ENCODE measurements around the gene PSMB7.

The PSMB7 gene

GRCh38 chr9:124354346-124355038 lies 60.8 kb downstream of the PSMB7 start:
- H3K9me2 ChIP-seq (replicated peaks; ENCODE audit: insufficient read depth, low read length) = no peaks in the 10 kb centered on the region
- no peak overlapping the region for H3K27ac ChIP-seq (ENCODE audit: low read depth, low read length)
- no peak for TF ChIP-seq EZH2phosphoT487 (conservative IDR thresholded peaks at IDR 0.05; ENCODE audit: low read length)
- no peak for TF ChIP-seq CTCF (IDR thresholded peaks at IDR 0.05; ENCODE audit: insufficient read depth, low read length, poor library complexity, severe bottlenecking)
- H2AFZ ChIP-seq (ENCODE audit: low read depth, low read length, severe bottlenecking) = no peak overlapping the region
- H3K27me3 ChIP-seq (ENCODE audit: low read length) = no peaks in the 10 kb centered on the region
- H4K20me1 ChIP-seq (ENCODE audit: low read depth, low read length) = peaks cover 3% of the 10 kb centered on the region; the same call in 1 of the 2 replicates
- H3K36me3 ChIP-seq (ENCODE audit: low read length) = 0 out of 2 replicates have a peak, but pooled peaks cover 5% of the 10 kb centered on the region
- peaks cover 60% of the 10 kb centered on the region for H3F3A ChIP-seq (ENCODE audit: insufficient read depth)
- H3K9me3 ChIP-seq (ENCODE audit: insufficient read depth, low read length) = no peaks in the 10 kb centered on the region
- peaks cover under 1% of the 10 kb centered on the region; the same call in 1 of the 2 replicates for H3K79me2 ChIP-seq (ENCODE audit: insufficient read depth, low read length)
- H3K4me3 ChIP-seq (ENCODE audit: insufficient read depth, low read length, poor library complexity, severe bottlenecking) = no peak overlapping the region
- H3K4me2 ChIP-seq (ENCODE audit: low read depth, low read length, poor library complexity, severe bottlenecking) = no peak overlapping the region
- no peak overlapping the region for H3K9ac ChIP-seq (ENCODE audit: low read length)

DNA sequence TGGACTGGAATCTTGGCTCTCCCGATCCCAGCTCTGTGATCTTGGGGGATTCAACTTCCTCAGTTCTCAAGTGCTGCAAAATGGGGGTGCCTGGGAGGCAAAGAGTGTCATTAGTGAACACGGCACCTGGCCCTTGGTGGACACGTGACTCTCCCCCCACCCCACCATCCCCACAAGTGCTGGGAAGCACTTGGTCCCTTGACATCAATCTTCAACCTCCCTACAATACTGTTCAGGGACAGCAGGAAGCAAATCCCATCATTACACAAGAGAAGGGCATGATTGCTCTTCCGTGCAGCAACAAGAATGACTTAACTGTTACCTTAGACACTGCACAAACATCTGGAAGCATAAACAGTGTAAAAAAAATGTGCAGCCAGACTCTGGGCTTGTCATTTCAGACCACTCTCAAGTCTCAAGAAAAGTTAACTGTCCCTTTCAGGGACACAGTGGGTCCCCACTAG lies 61.4 kb downstream of the PSMB7 start:
- Histone ChIP-seq H3K4me2 (ENCODE audit: low read depth, low read length, poor library complexity, severe bottlenecking) (no peak overlapping the region), H3K9me3 (ENCODE audit: insufficient read depth, low read length) (no peaks in the 10 kb centered on the region), H3K9me2 (replicated peaks; ENCODE audit: insufficient read depth, low read length) (no peaks in the 10 kb centered on the region), H4K20me1 (ENCODE audit: low read depth, low read length) (no peaks in the 10 kb centered on the region; the same call in 1 of the 2 replicates), H2AFZ (ENCODE audit: low read depth, low read length, severe bottlenecking) (no peak overlapping the region), H3K27ac (ENCODE audit: low read depth, low read length) (no peak overlapping the region), H3K4me3 (ENCODE audit: insufficient read depth, low read length, poor library complexity, severe bottlenecking) (no peak overlapping the region), H3F3A (ENCODE audit: insufficient read depth) (peaks cover 60% of the 10 kb centered on the region), H3K36me3 (ENCODE audit: low read length) (peaks cover 10% of the 10 kb centered on the region; the same call in 1 of the 2 replicates), H3K27me3 (ENCODE audit: low read length) (no peaks in the 10 kb centered on the region), H3K9ac (ENCODE audit: low read length) (no peak overlapping the region), H3K79me2 (ENCODE audit: insufficient read depth, low read length) (no peaks in the 10 kb centered on the region; the same call in 1 of the 2 replicates)
- TF ChIP-seq EZH2phosphoT487 (conservative IDR thresholded peaks at IDR 0.05; ENCODE audit: low read length) (no peak), CTCF (IDR thresholded peaks at IDR 0.05; ENCODE audit: insufficient read depth, low read length, poor library complexity, severe bottlenecking) (no peak)

DNA sequence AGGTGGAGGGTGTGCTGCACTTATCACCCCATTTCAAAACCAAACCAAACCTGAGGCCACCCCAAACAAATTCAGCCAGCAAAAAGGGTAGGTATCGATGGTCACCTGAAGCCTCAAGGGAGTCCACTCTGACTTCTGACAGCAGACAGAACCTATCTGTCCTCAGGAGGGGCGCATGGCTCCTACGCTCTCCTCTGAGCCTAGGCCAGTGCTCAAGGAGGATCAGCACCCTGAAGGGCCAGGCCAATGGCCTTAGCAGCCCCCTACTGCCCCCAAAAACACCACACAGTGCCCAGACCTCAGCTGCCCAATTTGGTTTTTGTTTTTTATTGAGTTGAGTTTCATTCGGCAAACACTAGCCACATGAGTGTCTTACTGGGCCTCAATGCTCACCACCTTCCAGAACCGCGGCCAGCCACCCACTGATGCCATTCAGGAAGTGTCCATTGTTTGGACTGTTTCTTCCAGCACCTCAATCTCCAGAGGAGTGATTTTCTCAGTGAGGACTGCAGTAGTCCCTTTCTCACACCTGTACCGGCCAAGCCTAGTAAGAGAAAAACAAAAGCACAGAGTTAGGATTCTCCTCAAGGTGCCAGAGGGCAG lies 62.0 kb downstream of the PSMB7 start:
- TF ChIP-seq EZH2phosphoT487 (conservative IDR thresholded peaks at IDR 0.05; ENCODE audit: low read length) (no peak), CTCF (IDR thresholded peaks at IDR 0.05; ENCODE audit: insufficient read depth, low read length, poor library complexity, severe bottlenecking) (no peak)
- peaks cover 56% of the 10 kb centered on the region for H3F3A ChIP-seq (ENCODE audit: insufficient read depth)
- no peak overlapping the region for H3K27ac ChIP-seq (ENCODE audit: low read depth, low read length)
- no peak overlapping the region for H3K4me2 ChIP-seq (ENCODE audit: low read depth, low read length, poor library complexity, severe bottlenecking)
- peaks cover 15% of the 10 kb centered on the region; the same call in 1 of the 2 replicates for H3K36me3 ChIP-seq (ENCODE audit: low read length)
- H3K9me2 ChIP-seq (replicated peaks; ENCODE audit: insufficient read depth, low read length) = no peaks in the 10 kb centered on the region
- no peaks in the 10 kb centered on the region for H3K9me3 ChIP-seq (ENCODE audit: insufficient read depth, low read length)
- H4K20me1 ChIP-seq (ENCODE audit: low read depth, low read length) = no peaks in the 10 kb centered on the region; the same call in 1 of the 2 replicates
- no peak overlapping the region for H3K4me3 ChIP-seq (ENCODE audit: insufficient read depth, low read length, poor library complexity, severe bottlenecking)
- H3K79me2 ChIP-seq (ENCODE audit: insufficient read depth, low read length) = no peaks in the 10 kb centered on the region; the same call in 1 of the 2 replicates
- no peak overlapping the region for H3K9ac ChIP-seq (ENCODE audit: low read length)
- no peaks in the 10 kb centered on the region for H3K27me3 ChIP-seq (ENCODE audit: low read length)
- H2AFZ ChIP-seq (ENCODE audit: low read depth, low read length, severe bottlenecking) = no peak overlapping the region
